ENCODE results near the gene SMG5.

The SMG5 gene

GRCh38 chr1:156284112-156284511, 1.5 kb upstream of the SMG5 start, which contains the start of gene TMEM79:
TSS of gene TMEM79 (plus strand) at chr1:156284325. CDS start at chr1:156285227, 902 bp downstream.
- no peaks in the 10 kb centered on the region for H3K79me2 ChIP-seq
- no peak for TF ChIP-seq CTCF (IDR thresholded peaks at IDR 0.05)
- H3K9me3 ChIP-seq (ENCODE audit: control insufficient read depth, low read length) = no peaks in the 10 kb centered on the region
- H3K36me3 ChIP-seq (ENCODE audit: control insufficient read depth, insufficient read depth, low read length) = no peaks in the 10 kb centered on the region
- peak within 1 kb of the TSS; percentile 92 for H3K4me3 ChIP-seq (ENCODE audit: low read depth, low read length)
- peak within 1 kb of the TSS; percentile 77 for H2AFZ ChIP-seq
- peak within 1 kb of the TSS; percentile 78 for H3K27ac ChIP-seq
- peak within 1 kb of the TSS; percentile 94 for H3K4me2 ChIP-seq (ENCODE audit: low read length)
- H3K4me1 ChIP-seq = peaks cover 9% of the 10 kb centered on the region
- H3K27me3 ChIP-seq (ENCODE audit: control insufficient read depth, insufficient read depth, low read length) = no peaks in the 10 kb centered on the region
- peak within 1 kb of the TSS; percentile 6 for H3K9ac ChIP-seq

GRCh38 chr1:156283521-156283920, 896 bp upstream of the SMG5 start:
- Histone ChIP-seq H3K4me3 (ENCODE audit: low read depth, low read length) (peak overlapping the region; percentile 92), H3K36me3 (ENCODE audit: control insufficient read depth, insufficient read depth, low read length) (no peaks in the 10 kb centered on the region), H3K9ac (peak overlapping the region; percentile 6), H3K4me1 (peaks cover 9% of the 10 kb centered on the region), H3K79me2 (no peaks in the 10 kb centered on the region), H3K9me3 (ENCODE audit: control insufficient read depth, low read length) (no peaks in the 10 kb centered on the region), H3K27ac (peak overlapping the region; percentile 78), H3K4me2 (ENCODE audit: low read length) (peak overlapping the region; percentile 94), H2AFZ (peak overlapping the region; percentile 77), H3K27me3 (ENCODE audit: control insufficient read depth, insufficient read depth, low read length) (no peaks in the 10 kb centered on the region)
- TF ChIP-seq CTCF (IDR thresholded peaks at IDR 0.05) = no peak

- Histone ChIP-seq H3K9me3 (ENCODE audit: control insufficient read depth, low read length) (no peaks in the 10 kb centered on the region), H3K36me3 (ENCODE audit: control insufficient read depth, insufficient read depth, low read length) (no peaks in the 10 kb centered on the region), H3K27ac (peak overlapping the region; percentile 78), H3K4me3 (ENCODE audit: low read depth, low read length) (peak overlapping the region; percentile 92), H3K4me2 (ENCODE audit: low read length) (peak overlapping the region; percentile 83), H3K79me2 (no peaks in the 10 kb centered on the region), H3K9ac (peak overlapping the region; percentile 76), H3K27me3 (ENCODE audit: control insufficient read depth, insufficient read depth, low read length) (no peaks in the 10 kb centered on the region), H3K4me1 (peaks cover 9% of the 10 kb centered on the region), H2AFZ (peak overlapping the region; percentile 77)
- TF ChIP-seq CTCF (IDR thresholded peaks at IDR 0.05) = no peak
These were observed 739 bp downstream of the SMG5 start for GRCh38 chr1:156281693-156282478.

- Histone ChIP-seq H3K79me2 (no peaks in the 10 kb centered on the region), H3K9me3 (ENCODE audit: control insufficient read depth, low read length) (no peaks in the 10 kb centered on the region), H3K27me3 (ENCODE audit: control insufficient read depth, insufficient read depth, low read length) (no peaks in the 10 kb centered on the region), H3K27ac (peak overlapping the region; percentile 78), H3K9ac (no peak overlapping the region), H3K4me2 (ENCODE audit: low read length) (peak overlapping the region; percentile 83), H3K4me1 (peaks cover 9% of the 10 kb centered on the region), H3K36me3 (ENCODE audit: control insufficient read depth, insufficient read depth, low read length) (no peaks in the 10 kb centered on the region), H2AFZ (no peak overlapping the region), H3K4me3 (ENCODE audit: low read depth, low read length) (no peak overlapping the region)
- no peak for TF ChIP-seq CTCF (IDR thresholded peaks at IDR 0.05)
These were observed 1.3 kb downstream of the SMG5 start for GRCh38 chr1:156281281-156281680.

- no peaks in the 10 kb centered on the region for H3K79me2 ChIP-seq
- no peaks in the 10 kb centered on the region for H3K27me3 ChIP-seq (ENCODE audit: control insufficient read depth, insufficient read depth, low read length)
- H3K4me1 ChIP-seq = peaks cover 9% of the 10 kb centered on the region
- no peaks in the 10 kb centered on the region for H3K36me3 ChIP-seq (ENCODE audit: control insufficient read depth, insufficient read depth, low read length)
- TF ChIP-seq CTCF (IDR thresholded peaks at IDR 0.05) = no peak
- H3K9me3 ChIP-seq (ENCODE audit: control insufficient read depth, low read length) = no peaks in the 10 kb centered on the region
- no peak overlapping the region for H2AFZ ChIP-seq
- H3K27ac ChIP-seq = no peak overlapping the region
- H3K9ac ChIP-seq = no peak overlapping the region
- no peak overlapping the region for H3K4me3 ChIP-seq (ENCODE audit: low read depth, low read length)
- H3K4me2 ChIP-seq (ENCODE audit: low read length) = no peak overlapping the region
These were observed 2.8 kb downstream of the SMG5 start for GRCh38 chr1:156279837-156280236.
